ENCODE results near the gene LPAR2.
A peak's percentile ranks its signal among the peaks of the same experiment; 100 is the strongest.

The LPAR2 gene

GRCh38 chr19:19643158-19644053, 15.4 kb upstream of the LPAR2 start, which contains the start of gene GMIP:
TSS of gene GMIP (minus strand) at chr19:19643657. CDS start at chr19:19643529, 128 bp downstream.
- DNase-seq, result peak; percentile 78
- no peaks in the 10 kb centered on the region for H3K4me1 ChIP-seq
- peaks cover 19% of the 10 kb centered on the region for H3K36me3 ChIP-seq
- no peaks in the 10 kb centered on the region for H3K27me3 ChIP-seq
- peak within 1 kb of the TSS; percentile 84 for H3K4me3 ChIP-seq (ENCODE audit: low read depth, low read length)
- peak; percentile 87 for TF ChIP-seq CTCF (IDR thresholded peaks at IDR 0.05; ENCODE audit: low read depth, low read length)
- no peaks in the 10 kb centered on the region for H3K9me3 ChIP-seq

- Histone ChIP-seq H3K4me1 (no peaks in the 10 kb centered on the region), H3K4me3 (ENCODE audit: low read depth, low read length) (peak overlapping the region; percentile 84), H3K36me3 (peaks cover 15% of the 10 kb centered on the region), H3K27me3 (no peaks in the 10 kb centered on the region), H3K9me3 (no peaks in the 10 kb centered on the region)
- peak; percentile 65 for DNase-seq
- TF ChIP-seq CTCF (IDR thresholded peaks at IDR 0.05; ENCODE audit: low read depth, low read length), result no peak
Measured at GRCh38 chr19:19642506-19643157, 14.6 kb upstream of the LPAR2 start.

DNA sequence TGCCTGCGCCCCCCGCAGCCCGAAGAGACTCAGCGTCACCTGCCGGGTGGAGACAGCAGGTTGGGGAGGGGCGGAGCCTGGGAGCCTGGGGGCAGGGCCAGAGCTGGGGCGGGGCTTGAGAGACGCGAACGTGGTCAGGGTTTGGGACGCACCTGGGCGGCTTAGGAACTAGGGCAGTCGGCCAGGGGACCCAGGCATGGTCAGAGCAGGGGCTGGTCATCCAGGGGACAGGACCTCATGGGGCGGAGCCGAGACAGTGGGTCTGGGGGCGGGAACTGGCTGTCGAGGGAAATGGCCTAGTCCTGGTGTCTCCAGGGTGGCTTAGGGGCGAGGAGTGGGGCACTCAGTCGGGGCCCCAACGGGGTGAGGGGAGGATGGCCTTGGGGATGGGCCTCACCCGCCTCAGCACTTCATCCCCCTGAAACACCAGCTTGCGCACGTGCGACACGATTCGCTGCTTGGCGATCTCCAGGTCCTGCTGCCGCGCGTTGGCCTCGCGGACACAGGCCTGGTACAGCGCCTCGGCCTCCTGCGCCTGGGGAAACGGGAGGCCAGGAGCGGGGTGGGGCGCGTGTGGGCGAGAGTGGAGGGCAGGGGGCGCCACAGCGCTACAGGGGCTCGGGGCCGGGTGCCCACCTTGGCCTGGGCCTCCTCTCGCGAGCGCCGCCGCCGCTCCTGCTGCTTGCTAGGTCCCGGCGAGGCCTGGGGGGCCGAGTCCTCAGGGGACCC, 9.7 kb upstream of the LPAR2 start:
- Histone ChIP-seq H3K27me3 (no peaks in the 10 kb centered on the region), H3K4me1 (no peaks in the 10 kb centered on the region), H3K4me3 (ENCODE audit: low read depth, low read length) (no peak overlapping the region), H3K36me3 (no peaks in the 10 kb centered on the region), H3K9me3 (no peaks in the 10 kb centered on the region)
- no peak for TF ChIP-seq CTCF (IDR thresholded peaks at IDR 0.05; ENCODE audit: low read depth, low read length)
- no peak for DNase-seq

DNA sequence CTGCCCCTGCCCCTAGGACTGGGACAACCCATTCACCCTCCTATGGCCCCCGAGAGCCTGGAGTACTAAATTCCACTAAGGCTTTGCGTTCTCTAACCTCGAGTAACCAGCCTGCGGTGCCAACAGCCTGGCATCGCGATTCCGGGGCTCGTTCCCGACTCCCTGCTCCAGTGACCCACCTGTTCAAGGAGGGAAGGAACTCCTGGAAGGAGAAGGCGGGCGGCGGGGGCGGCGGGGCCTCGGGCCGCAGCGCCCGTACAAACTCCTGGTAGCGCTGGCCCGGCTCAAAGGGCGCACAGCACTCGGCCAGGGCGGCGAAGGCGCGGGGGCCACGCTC, 9.1 kb upstream of the LPAR2 start:
- DNase-seq, result no peak
- Histone ChIP-seq H3K36me3 (no peaks in the 10 kb centered on the region), H3K4me1 (no peaks in the 10 kb centered on the region), H3K9me3 (no peaks in the 10 kb centered on the region), H3K4me3 (ENCODE audit: low read depth, low read length) (no peak overlapping the region), H3K27me3 (no peaks in the 10 kb centered on the region)
- TF ChIP-seq CTCF (IDR thresholded peaks at IDR 0.05; ENCODE audit: low read depth, low read length), result no peak

DNA sequence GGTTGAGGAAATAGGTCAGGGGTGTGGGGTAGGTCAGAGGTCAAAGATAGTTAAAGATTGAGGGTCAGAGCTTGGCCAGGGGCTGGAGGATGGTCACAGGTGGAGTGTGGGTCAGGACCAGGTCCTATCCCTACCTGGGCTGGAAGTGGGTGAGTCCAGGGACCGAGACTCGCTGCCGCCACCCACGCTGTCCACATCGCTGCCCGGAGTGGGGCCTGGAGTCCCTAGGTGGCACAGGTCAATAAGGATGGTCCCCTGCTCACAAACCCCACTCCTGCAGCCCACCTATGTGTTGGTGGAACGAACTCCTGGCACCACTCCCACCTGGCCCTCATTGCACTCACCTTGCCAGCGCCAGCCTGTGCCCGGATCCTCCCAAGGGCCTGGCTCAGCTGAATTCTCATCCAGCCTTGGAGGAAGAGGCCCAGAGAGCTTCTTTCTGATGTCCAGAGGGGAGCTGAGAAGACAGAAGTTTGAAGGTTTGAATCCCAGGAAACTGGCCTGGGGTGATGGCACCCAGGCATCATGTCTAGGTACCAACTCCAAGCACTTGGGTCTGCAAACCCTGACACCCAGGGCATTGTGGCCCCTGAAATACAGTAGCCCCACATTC, 8.7 kb upstream of the LPAR2 start:
- Histone ChIP-seq H3K4me1 (no peaks in the 10 kb centered on the region), H3K4me3 (ENCODE audit: low read depth, low read length) (no peak overlapping the region), H3K36me3 (no peaks in the 10 kb centered on the region), H3K9me3 (no peaks in the 10 kb centered on the region), H3K27me3 (no peaks in the 10 kb centered on the region)
- TF ChIP-seq CTCF (IDR thresholded peaks at IDR 0.05; ENCODE audit: low read depth, low read length), result no peak
- no peak for DNase-seq

Data from BE2C (cell line).